Activated CD4-positive, alpha-beta T cell treated with anti-CD3 and anti-CD28 coated beads, Interleukin-2, amount 10 ng/mL, durations not matched to agents 24 days and 14 days (primary cell): ENCODE measurements around the gene DIAPH3. TPM values are rescaled to one million over a fixed set of nuclear protein-coding genes. Genes with fewer than 3 reads are reported as not detected.

Source experiments
- DNase-seq: peaks from one replicate; pipeline ENCODE4 v3.0.0; 2022
- H3K27ac Mint-ChIP-seq: one replicate; pipeline ENCODE4 v1.8.0; 2022; ENCODE audit warnings: mild to moderate bottlenecking, mixed read lengths
- H3K27me3 Mint-ChIP-seq: one replicate; pipeline ENCODE4 v1.8.0; 2022; ENCODE audit warnings: mixed read lengths
- H3K36me3 Mint-ChIP-seq: one replicate; pipeline ENCODE4 v1.8.0; 2022; ENCODE audit warnings: low read depth, mild to moderate bottlenecking, mixed read lengths
- H3K4me1 Mint-ChIP-seq: one replicate; pipeline ENCODE4 v1.8.0; 2021; ENCODE audit warnings: mixed read lengths
- H3K4me3 Mint-ChIP-seq: one replicate; pipeline ENCODE4 v1.8.0; 2022; ENCODE audit warnings: mild to moderate bottlenecking, moderate library complexity, mixed read lengths
- H3K9me3 Mint-ChIP-seq: one replicate; pipeline ENCODE4 v1.8.0; 2021; ENCODE audit warnings: mixed read lengths
- intact Hi-C: fragments of 100-400 bp; cut with micrococcal nuclease; formaldehyde crosslinking; loops from one replicate; pipeline ENCODE4 v1.15.1; 2023
- total RNA-seq: library from RNA; stranded (reverse); gene quantifications from 2 replicates; pipeline ENCODE4 v1.2.3, GENCODE V29; 2022

Gene DIAPH3
- total RNA-seq, 1 donor from 2014 or later: 26.6 TPM

- DNase-seq: no peak
- H3K4me3 Mint-ChIP-seq: no peak overlapping the region
- intact Hi-C loops: no loop called here
- H3K36me3 Mint-ChIP-seq: no peaks in the 10 kb centered on the region
- H3K27me3 Mint-ChIP-seq: no peaks in the 10 kb centered on the region
- H3K4me1 Mint-ChIP-seq: no peaks in the 10 kb centered on the region
- no peak overlapping the region for H3K27ac Mint-ChIP-seq
- no peaks in the 10 kb centered on the region for H3K9me3 Mint-ChIP-seq
Observed at GRCh38 chr13:59809564-59809963, 354.2 kb downstream of the DIAPH3 start.

- intact Hi-C loops: no loop called here
- no peak overlapping the region for H3K27ac Mint-ChIP-seq
- no peak overlapping the region for H3K4me3 Mint-ChIP-seq
- no peaks in the 10 kb centered on the region for H3K4me1 Mint-ChIP-seq
- no peaks in the 10 kb centered on the region for H3K27me3 Mint-ChIP-seq
- H3K9me3 Mint-ChIP-seq: no peaks in the 10 kb centered on the region
- DNase-seq: no peak
- no peaks in the 10 kb centered on the region for H3K36me3 Mint-ChIP-seq
Observed at GRCh38 chr13:59806801-59807200, 356.9 kb downstream of the DIAPH3 start.

- DNase-seq: no peak
- intact Hi-C loops: no loop called here
- no peaks in the 10 kb centered on the region for H3K36me3 Mint-ChIP-seq
- no peak overlapping the region for H3K27ac Mint-ChIP-seq
- no peaks in the 10 kb centered on the region for H3K27me3 Mint-ChIP-seq
- H3K4me1 Mint-ChIP-seq: no peaks in the 10 kb centered on the region
- H3K4me3 Mint-ChIP-seq: no peak overlapping the region
- H3K9me3 Mint-ChIP-seq: no peaks in the 10 kb centered on the region
Observed at GRCh38 chr13:59801107-59801880, 362.4 kb downstream of the DIAPH3 start.

GRCh38 chr13:59793107-59793506 is 370.6 kb downstream of the DIAPH3 start:
- Mint-ChIP-seq H3K36me3 (no peaks in the 10 kb centered on the region), H3K9me3 (no peaks in the 10 kb centered on the region), H3K4me1 (no peaks in the 10 kb centered on the region), H3K4me3 (no peak overlapping the region), H3K27ac (no peak overlapping the region), H3K27me3 (no peaks in the 10 kb centered on the region)
- intact Hi-C loops: no loop called here
- no peak for DNase-seq

GRCh38 chr13:59790626-59791025 is 373.1 kb downstream of the DIAPH3 start:
- Mint-ChIP-seq H3K27ac (no peak overlapping the region), H3K4me3 (no peak overlapping the region), H3K36me3 (no peaks in the 10 kb centered on the region), H3K27me3 (no peaks in the 10 kb centered on the region), H3K9me3 (no peaks in the 10 kb centered on the region), H3K4me1 (no peaks in the 10 kb centered on the region)
- no peak for DNase-seq
- intact Hi-C loops: no loop called here

GRCh38 chr13:59789558-59789957 is 374.2 kb downstream of the DIAPH3 start:
- DNase-seq: no peak
- Mint-ChIP-seq H3K27me3 (no peaks in the 10 kb centered on the region), H3K4me1 (no peaks in the 10 kb centered on the region), H3K36me3 (no peaks in the 10 kb centered on the region), H3K27ac (no peak overlapping the region), H3K9me3 (no peaks in the 10 kb centered on the region), H3K4me3 (no peak overlapping the region)
- intact Hi-C loops: no loop called here

GRCh38 chr13:59787679-59788078 is 376.0 kb downstream of the DIAPH3 start:
- H3K4me3 Mint-ChIP-seq: no peak overlapping the region
- no peaks in the 10 kb centered on the region for H3K4me1 Mint-ChIP-seq
- H3K27me3 Mint-ChIP-seq: no peaks in the 10 kb centered on the region
- no peak overlapping the region for H3K27ac Mint-ChIP-seq
- no peaks in the 10 kb centered on the region for H3K9me3 Mint-ChIP-seq
- intact Hi-C loops: no loop called here
- no peak for DNase-seq
- no peaks in the 10 kb centered on the region for H3K36me3 Mint-ChIP-seq

- DNase-seq: no peak
- Mint-ChIP-seq H3K4me1 (no peaks in the 10 kb centered on the region), H3K27me3 (no peaks in the 10 kb centered on the region), H3K4me3 (no peak overlapping the region), H3K9me3 (no peaks in the 10 kb centered on the region), H3K36me3 (no peaks in the 10 kb centered on the region), H3K27ac (no peak overlapping the region)
- intact Hi-C loops: no loop called here
Observed at GRCh38 chr13:59782696-59783095, 381.0 kb downstream of the DIAPH3 start.

- H3K4me1 Mint-ChIP-seq: no peaks in the 10 kb centered on the region
- H3K36me3 Mint-ChIP-seq: no peaks in the 10 kb centered on the region
- no peaks in the 10 kb centered on the region for H3K27me3 Mint-ChIP-seq
- H3K9me3 Mint-ChIP-seq: no peaks in the 10 kb centered on the region
- no peak for DNase-seq
- no peak overlapping the region for H3K27ac Mint-ChIP-seq
- intact Hi-C loops: no loop called here
- no peak overlapping the region for H3K4me3 Mint-ChIP-seq
Observed at GRCh38 chr13:59780058-59780457, 383.7 kb downstream of the DIAPH3 start.

GRCh38 chr13:59776924-59777690 is 386.6 kb downstream of the DIAPH3 start:
- Mint-ChIP-seq H3K27me3 (no peaks in the 10 kb centered on the region), H3K4me3 (no peak overlapping the region), H3K27ac (no peak overlapping the region), H3K36me3 (no peaks in the 10 kb centered on the region), H3K4me1 (no peaks in the 10 kb centered on the region), H3K9me3 (no peaks in the 10 kb centered on the region)
- no peak for DNase-seq
- intact Hi-C loops: no loop called here

GRCh38 chr13:59774491-59774971 is 389.2 kb downstream of the DIAPH3 start:
- H3K9me3 Mint-ChIP-seq: no peaks in the 10 kb centered on the region
- intact Hi-C loops: no loop called here
- no peak for DNase-seq
- no peaks in the 10 kb centered on the region for H3K27me3 Mint-ChIP-seq
- no peak overlapping the region for H3K4me3 Mint-ChIP-seq
- no peaks in the 10 kb centered on the region for H3K36me3 Mint-ChIP-seq
- no peaks in the 10 kb centered on the region for H3K4me1 Mint-ChIP-seq
- no peak overlapping the region for H3K27ac Mint-ChIP-seq

- no peak overlapping the region for H3K4me3 Mint-ChIP-seq
- intact Hi-C loops: no loop called here
- no peak for DNase-seq
- no peak overlapping the region for H3K27ac Mint-ChIP-seq
- no peaks in the 10 kb centered on the region for H3K4me1 Mint-ChIP-seq
- no peaks in the 10 kb centered on the region for H3K9me3 Mint-ChIP-seq
- H3K36me3 Mint-ChIP-seq: no peaks in the 10 kb centered on the region
- H3K27me3 Mint-ChIP-seq: no peaks in the 10 kb centered on the region
Observed at GRCh38 chr13:59771272-59771671, 392.5 kb downstream of the DIAPH3 start.

- intact Hi-C loops: no loop called here
- DNase-seq: no peak
- H3K4me1 Mint-ChIP-seq: no peaks in the 10 kb centered on the region
- no peaks in the 10 kb centered on the region for H3K27me3 Mint-ChIP-seq
- H3K36me3 Mint-ChIP-seq: no peaks in the 10 kb centered on the region
- H3K27ac Mint-ChIP-seq: no peak overlapping the region
- H3K4me3 Mint-ChIP-seq: no peak overlapping the region
- no peaks in the 10 kb centered on the region for H3K9me3 Mint-ChIP-seq
Observed at GRCh38 chr13:59770451-59770850, 393.3 kb downstream of the DIAPH3 start.

- intact Hi-C loops: no loop called here
- H3K9me3 Mint-ChIP-seq: no peaks in the 10 kb centered on the region
- no peaks in the 10 kb centered on the region for H3K4me1 Mint-ChIP-seq
- no peaks in the 10 kb centered on the region for H3K27me3 Mint-ChIP-seq
- no peak for DNase-seq
- H3K27ac Mint-ChIP-seq: no peak overlapping the region
- peaks cover 1% of the 10 kb centered on the region for H3K36me3 Mint-ChIP-seq
- H3K4me3 Mint-ChIP-seq: no peak overlapping the region
Observed at GRCh38 chr13:59766236-59766635, 397.5 kb downstream of the DIAPH3 start.
